MCF 10A (cell line): ENCODE measurements around the gene FIGN. TPM values are rescaled to one million over a fixed set of nuclear protein-coding genes. Genes with fewer than 3 reads are reported as not detected.

ENCODE experiments used
- BruUV-seq: library from RNA; stranded (reverse); fragments of 400-500 nt; replicated peaks from 2 replicates; lab custom pipeline; 2021; lab: Mats Ljungman, UMichigan
- CTCF ChIA-PET: fragments of 300-600 bp; sonication (Branson Sonifier 250); formaldehyde crosslinking; extraction: SDS; loops from one replicate; lab custom pipeline; 2021; ENCODE audit warnings: antibody characterized with exemption, inconsistent platforms; lab: Yijun Ruan, JAX
- POLR2A ChIA-PET: fragments of 300-600, 350-650 bp; sonication (Branson Sonifier 250); formaldehyde crosslinking; extraction: SDS; loops from one replicate; lab custom pipeline; 2020; ENCODE audit warnings: antibody characterized with exemption, inconsistent platforms; lab: Yijun Ruan, JAX
- DNase-seq: peaks from one replicate; pipeline ENCODE4 v3.0.0-alpha.2; 2018; ENCODE audit not compliant: unreplicated experiment
- H3K27ac Mint-ChIP-seq: one replicate; pipeline ENCODE4 v1.8.0; 2022; ENCODE audit warnings: mild to moderate bottlenecking, low read depth, mixed read lengths; ENCODE audit not compliant: unreplicated experiment
- H3K27me3 Mint-ChIP-seq: one replicate; pipeline ENCODE4 v1.8.0; 2022; ENCODE audit warnings: mixed read lengths; ENCODE audit not compliant: insufficient read depth, unreplicated experiment
- H3K36me3 Mint-ChIP-seq: one replicate; pipeline ENCODE4 v1.8.0; 2022; ENCODE audit warnings: mild to moderate bottlenecking, moderate library complexity, mixed read lengths; ENCODE audit not compliant: insufficient read depth, unreplicated experiment
- H3K4me1 Mint-ChIP-seq: one replicate; pipeline ENCODE4 v1.8.0; 2022; ENCODE audit warnings: mixed read lengths; ENCODE audit not compliant: insufficient read depth, unreplicated experiment
- H3K4me3 Mint-ChIP-seq: one replicate; pipeline ENCODE4 v1.8.0; 2022; ENCODE audit warnings: mild to moderate bottlenecking, moderate library complexity, mixed read lengths; ENCODE audit not compliant: unreplicated experiment
- H3K9me3 Mint-ChIP-seq: one replicate; pipeline ENCODE4 v1.8.0; 2022; ENCODE audit warnings: mixed read lengths; ENCODE audit not compliant: unreplicated experiment
- intact Hi-C: fragments of 100-400 bp; cut with micrococcal nuclease; formaldehyde crosslinking; loops from 2 replicates; pipeline ENCODE4 v1.14.1; 2022
- total RNA-seq: library from RNA; stranded (reverse); gene quantifications from 2 replicates; pipeline ENCODE4 v1.2.3, GENCODE V29; 2022
- TF ChIP-seq, protein P1 (sequence below): fragments of 200-600 bp; IDR thresholded peaks from one replicate; pipeline ENCODE4 v1.8.0; 2022; ENCODE audit warnings: antibody characterized with exemption, mild to moderate bottlenecking; ENCODE audit not compliant: unreplicated experiment

FIGN gene
- total RNA-seq, 1 experiment from 2014 or later: 11.7 TPM

DNA sequence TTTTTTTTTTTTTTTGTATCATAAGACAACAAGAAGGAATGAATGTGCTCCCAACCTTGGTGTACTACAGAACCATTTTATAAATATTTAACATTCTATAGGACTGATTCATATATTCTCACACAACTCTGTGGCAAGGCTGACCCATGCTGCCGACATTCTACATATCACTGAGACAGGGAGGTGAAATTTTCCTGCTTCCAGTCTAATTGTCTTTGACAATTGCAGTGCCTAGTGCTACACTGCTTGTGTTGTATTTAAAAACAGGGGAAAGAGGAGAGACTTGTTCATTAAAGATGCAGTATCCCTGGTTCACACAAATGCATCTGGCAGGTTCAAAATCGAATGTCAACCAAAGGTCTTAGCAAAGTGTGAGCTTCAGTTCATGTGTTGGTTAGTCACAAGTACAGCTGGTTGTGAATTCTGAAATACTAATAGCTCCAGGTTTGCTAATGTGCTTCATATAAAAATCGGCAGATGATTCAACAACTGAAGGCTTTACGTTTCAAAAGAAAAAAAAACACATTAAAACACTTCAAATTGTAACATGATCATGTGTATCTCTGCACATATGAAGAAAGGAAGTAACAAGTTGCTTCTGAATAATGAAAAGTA, 130.8 kb downstream of the FIGN start:
- POLR2A ChIA-PET: interaction anchor here (0.6 kb wide), 1 partner anchor 54 kb away, joined by 3 read pairs; no protein-coding TSS in a partner anchor
- CTCF ChIA-PET: interaction anchor here (0.7 to 1.1 kb wide), 4 partner anchors 14 to 423 kb away, joined by 3 read pairs; no protein-coding TSS in a partner anchor
- DNase-seq: peak; percentile 38
- Mint-ChIP-seq H3K4me1 (peaks cover 12% of the 10 kb centered on the region), H3K27ac (peak overlapping the region; percentile 63), H3K27me3 (no peaks in the 10 kb centered on the region), H3K4me3 (peak overlapping the region; percentile 34), H3K36me3 (peaks cover 3% of the 10 kb centered on the region), H3K9me3 (no peaks in the 10 kb centered on the region)
- TF ChIP-seq, protein P1, sequence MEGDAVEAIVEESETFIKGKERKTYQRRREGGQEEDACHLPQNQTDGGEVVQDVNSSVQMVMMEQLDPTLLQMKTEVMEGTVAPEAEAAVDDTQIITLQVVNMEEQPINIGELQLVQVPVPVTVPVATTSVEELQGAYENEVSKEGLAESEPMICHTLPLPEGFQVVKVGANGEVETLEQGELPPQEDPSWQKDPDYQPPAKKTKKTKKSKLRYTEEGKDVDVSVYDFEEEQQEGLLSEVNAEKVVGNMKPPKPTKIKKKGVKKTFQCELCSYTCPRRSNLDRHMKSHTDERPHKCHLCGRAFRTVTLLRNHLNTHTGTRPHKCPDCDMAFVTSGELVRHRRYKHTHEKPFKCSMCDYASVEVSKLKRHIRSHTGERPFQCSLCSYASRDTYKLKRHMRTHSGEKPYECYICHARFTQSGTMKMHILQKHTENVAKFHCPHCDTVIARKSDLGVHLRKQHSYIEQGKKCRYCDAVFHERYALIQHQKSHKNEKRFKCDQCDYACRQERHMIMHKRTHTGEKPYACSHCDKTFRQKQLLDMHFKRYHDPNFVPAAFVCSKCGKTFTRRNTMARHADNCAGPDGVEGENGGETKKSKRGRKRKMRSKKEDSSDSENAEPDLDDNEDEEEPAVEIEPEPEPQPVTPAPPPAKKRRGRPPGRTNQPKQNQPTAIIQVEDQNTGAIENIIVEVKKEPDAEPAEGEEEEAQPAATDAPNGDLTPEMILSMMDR: no peak
- intact Hi-C loops: loop anchor here (10.0 kb wide), 1 partner anchor 130 kb away; the partner anchor contains the start of gene FIGN
- BruUV-seq: no TSS peak

DNA sequence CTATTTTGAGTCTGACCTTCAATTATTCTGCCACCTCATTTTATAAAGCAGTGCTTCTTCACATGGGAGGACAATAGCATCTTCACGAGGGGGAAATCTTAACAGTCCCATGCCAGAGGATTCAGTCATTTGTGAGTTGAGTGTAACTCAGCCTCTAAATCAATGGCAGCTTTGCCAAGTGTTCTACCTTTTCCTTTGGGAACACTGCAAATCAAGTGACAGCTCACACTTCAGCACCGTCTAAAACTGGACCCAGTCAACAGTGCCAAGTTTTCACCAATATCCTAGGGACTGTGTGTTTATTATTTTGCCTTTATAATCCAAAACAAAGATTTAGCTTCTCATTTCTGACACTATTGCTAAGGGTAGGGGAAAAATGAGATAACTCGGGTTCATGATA, 133.6 kb downstream of the FIGN start:
- BruUV-seq: no TSS peak
- Mint-ChIP-seq H3K9me3 (no peaks in the 10 kb centered on the region), H3K27ac (no peak overlapping the region), H3K36me3 (no peaks in the 10 kb centered on the region), H3K4me1 (peaks cover 12% of the 10 kb centered on the region), H3K27me3 (no peaks in the 10 kb centered on the region), H3K4me3 (no peak overlapping the region)
- DNase-seq: no peak
- POLR2A ChIA-PET: interaction anchor here (1.1 kb wide), 1 partner anchor 58 kb away, joined by 3 read pairs; no protein-coding TSS in a partner anchor
- TF ChIP-seq, protein P1: no peak
- CTCF ChIA-PET: interaction anchor here (0.7 kb wide), 2 partner anchors 10 to 110 kb away, joined by 3 read pairs; no protein-coding TSS in a partner anchor
- intact Hi-C loops: loop anchor here (10.0 kb wide), 1 partner anchor 133 kb away; the partner anchor contains the start of gene FIGN

GRCh38 chr2:163601377-163601776, 134.4 kb downstream of the FIGN start:
- peak; percentile 24 for DNase-seq
- ChIA-PET POLR2A (interaction anchor here (0.6 to 1.1 kb wide), 2 partner anchors 59 to 252 kb away, joined by 3 read pairs; no protein-coding TSS in a partner anchor), CTCF (interaction anchor here (0.5 to 0.7 kb wide), 2 partner anchors 109 to 942 kb away, joined by 3 read pairs; no protein-coding TSS in a partner anchor)
- H3K4me1 Mint-ChIP-seq: peaks cover 12% of the 10 kb centered on the region
- intact Hi-C loops: loop anchor here (10.0 kb wide), 1 partner anchor 133 kb away; the partner anchor contains the start of gene FIGN
- H3K36me3 Mint-ChIP-seq: no peaks in the 10 kb centered on the region
- TF ChIP-seq, protein P1: no peak
- no peaks in the 10 kb centered on the region for H3K27me3 Mint-ChIP-seq
- no peak overlapping the region for H3K4me3 Mint-ChIP-seq
- no TSS peak for BruUV-seq
- H3K9me3 Mint-ChIP-seq: no peaks in the 10 kb centered on the region
- no peak overlapping the region for H3K27ac Mint-ChIP-seq

GRCh38 chr2:163600801-163601200, 135.0 kb downstream of the FIGN start:
- POLR2A ChIA-PET: no interaction called here
- Mint-ChIP-seq H3K9me3 (no peaks in the 10 kb centered on the region), H3K27ac (no peak overlapping the region), H3K27me3 (no peaks in the 10 kb centered on the region), H3K4me3 (no peak overlapping the region), H3K4me1 (peaks cover 12% of the 10 kb centered on the region), H3K36me3 (no peaks in the 10 kb centered on the region)
- intact Hi-C loops: loop anchor here (10.0 kb wide), 1 partner anchor 134 kb away; the partner anchor contains the start of gene FIGN
- no TSS peak for BruUV-seq
- CTCF ChIA-PET: interaction anchor here (0.7 kb wide), 1 partner anchor 484 kb away, joined by 3 read pairs; no protein-coding TSS in a partner anchor
- no peak for DNase-seq
- TF ChIP-seq, protein P1: no peak
